K562 (cell line): ENCODE measurements around the gene HSBP1L1. TPM values are rescaled to one million over a fixed set of nuclear protein-coding genes. Genes with fewer than 3 reads are reported as not detected.

Source experiments
- ATAC-seq: fragments of 200-7000 bp; cut with Tn5 transposase; 3 replicates; pipeline ENCODE4 v1.9.1; 2020; ENCODE audit warnings: moderate library complexity
- BruUV-seq: library from RNA; stranded (reverse); fragments of 400-500 nt; replicated peaks from 2 replicates; lab custom pipeline; 2021; lab: Mats Ljungman, UMichigan
- CTCF ChIA-PET: fragments of 300-600 bp; formaldehyde crosslinking; extraction: SDS; loops from one replicate; lab custom pipeline; 2021; ENCODE audit warnings: low intra/inter-chr PET ratio; lab: Yijun Ruan, JAX
- POLR2A ChIA-PET: fragments of 300-600, 350-650 bp; sonication (Branson Sonifier 250); formaldehyde crosslinking; extraction: SDS; loops from one replicate; lab custom pipeline; 2021; ENCODE audit warnings: antibody characterized with exemption, inconsistent platforms; lab: Yijun Ruan, JAX
- DNase-seq, 4 experiments: peaks; one replicate each; pipeline versions ENCODE4 v3.0.0 to v3.0.0-alpha.2; 2011 to 2018; ENCODE audit warnings: low spot score in 3 of 4, mixed read lengths in 3 of 4; ENCODE audit errors: extremely low read depth in 1 of 4
- FAIRE-seq: peaks from 2 replicates; lab custom pipeline; 2011; peaks lifted over from hg19 to GRCh38; lab: Jason Lieb, UNC
- H2AFZ ChIP-seq: 2 replicates; pipeline ENCODE4 v1.6.0; 2011; ENCODE audit warnings: low read depth, low read length, control low read depth, inconsistent platforms
- H3K27ac ChIP-seq: fragments of 200-600 bp; 3 replicates; pipeline ENCODE4 v1.8.0; 2011; ENCODE audit warnings: low read depth, mild to moderate bottlenecking, control low read depth, inconsistent platforms, low read length, moderate library complexity, mixed read lengths; ENCODE audit errors: extremely low read depth
- H3K27me3 ChIP-seq, 2 experiments: fragments of 300-600 bp in 1 of 2; 2 replicates in 1 of 2; 3 replicates in 1 of 2; pipeline versions ENCODE4 v1.6.0 to v1.8.0; 2011; ENCODE audit warnings: inconsistent platforms in 2 of 2, low read length in 2 of 2, mild to moderate bottlenecking in 1 of 2, mixed read lengths in 1 of 2, moderate library complexity in 1 of 2; ENCODE audit not compliant: control insufficient read depth in 2 of 2, insufficient read depth in 2 of 2
- H3K36me3 ChIP-seq: fragments of 300-600 bp; 3 replicates; pipeline ENCODE4 v1.8.0; 2011; ENCODE audit warnings: mild to moderate bottlenecking, low read length, inconsistent platforms; ENCODE audit not compliant: control insufficient read depth, insufficient read depth
- H3K4me1 ChIP-seq, 2 experiments: fragments of 200-600 bp in 1 of 2; replicated peaks in 1 of 2; 2 replicates in 1 of 2; 3 replicates in 1 of 2; pipeline versions ENCODE4 v1.5.1 to v1.8.0; 2011; ENCODE audit warnings: inconsistent platforms in 2 of 2, low read length in 2 of 2, mild to moderate bottlenecking in 1 of 2, mixed read lengths in 1 of 2, moderate library complexity in 1 of 2; ENCODE audit not compliant: control insufficient read depth in 2 of 2, insufficient read depth in 2 of 2
- H3K4me2 ChIP-seq: 2 replicates; pipeline ENCODE4 v1.6.1; 2011; ENCODE audit warnings: low read length, control low read depth, inconsistent platforms, mixed read lengths; ENCODE audit not compliant: insufficient read depth
- H3K4me3 ChIP-seq: fragments of 200-600 bp; sonication (generic), shearing (Covaris generic); 2 replicates; pipeline ENCODE4 v1.5.1; 2016; ENCODE audit warnings: control low read depth, inconsistent platforms
- H3K79me2 ChIP-seq: fragments of 200-600 bp; 3 replicates; pipeline ENCODE4 v1.8.0; 2011; ENCODE audit warnings: low read length, inconsistent platforms; ENCODE audit not compliant: control insufficient read depth, insufficient read depth
- H3K9ac ChIP-seq, 2 experiments: 2 replicates each; pipeline versions ENCODE4 v1.6.0 to v1.6.1; 2011; ENCODE audit warnings: low read depth in 2 of 2, low read length in 2 of 2, control low read depth in 1 of 2, inconsistent platforms in 1 of 2, mild to moderate bottlenecking in 1 of 2, mixed read lengths in 1 of 2; ENCODE audit not compliant: insufficient read depth in 1 of 2
- H3K9me1 ChIP-seq: one replicate; pipeline ENCODE4 v1.6.0; 2011; ENCODE audit warnings: inconsistent platforms, mild to moderate bottlenecking, low read length, moderate library complexity; ENCODE audit not compliant: control insufficient read depth, insufficient read depth
- H3K9me3 ChIP-seq: replicated peaks from 2 replicates; pipeline ENCODE4 v1.5.1; 2011; ENCODE audit warnings: low read depth, low read length, inconsistent platforms; ENCODE audit not compliant: control insufficient read depth, insufficient read depth
- H4K20me1 ChIP-seq: replicated peaks from 2 replicates; pipeline ENCODE4 v1.6.1; 2011; ENCODE audit warnings: low read length, inconsistent platforms, mixed read lengths; ENCODE audit not compliant: control insufficient read depth, insufficient read depth
- BDP1 ChIP-seq: IDR thresholded peaks from 3 replicates; pipeline ENCODE4 v1.6.1; 2011; ENCODE audit not compliant: insufficient read length, insufficient read depth
- CEBPB ChIP-seq: fragments of 450-650 bp; IDR thresholded peaks from 2 replicates; pipeline ENCODE4 v1.6.1; 2016; ENCODE audit warnings: missing genetic modification characterization, missing compliant biosample characterization
- FOXA1 ChIP-seq: fragments of 450-650 bp; IDR thresholded peaks from 2 replicates; pipeline ENCODE4 v1.6.1; 2016; ENCODE audit warnings: mild to moderate bottlenecking, borderline replicate concordance
- HDAC8 ChIP-seq: fragments of 450-650 bp; IDR thresholded peaks from 2 replicates; pipeline ENCODE4 v1.6.1; 2016; ENCODE audit warnings: mild to moderate bottlenecking, missing genetic modification characterization, moderate library complexity, missing compliant biosample characterization
- HNRNPH1 ChIP-seq: fragments of 200-400 bp; formaldehyde crosslinking; optimal IDR thresholded peaks from 2 replicates; pipeline ENCODE3; 2017; ENCODE audit warnings: low read depth, mild to moderate bottlenecking, low read length, moderate library complexity
- HNRNPUL1 ChIP-seq: fragments of 200-400 bp; formaldehyde crosslinking; IDR thresholded peaks from 2 replicates; pipeline ENCODE4 v1.6.1; 2017; ENCODE audit warnings: low read length
- MED1 ChIP-seq: sonication (generic); formaldehyde crosslinking; IDR thresholded peaks from 2 replicates; pipeline ENCODE4 v1.8.1; 2023; ENCODE audit warnings: missing genetic modification reagents, borderline replicate concordance
- TCFL5 ChIP-seq: fragments of 250-450 bp; sonication (Bioruptor Pico); conservative IDR thresholded peaks from 2 replicates; pipeline ENCODE4 v1.6.1; 2021; ENCODE audit warnings: mild to moderate bottlenecking, moderate library complexity, matching md5 sums
- ZBTB33 ChIP-seq: sonication (generic); formaldehyde crosslinking; IDR thresholded peaks from 2 replicates; pipeline ENCODE4 v1.8.1; 2023; ENCODE audit warnings: mild to moderate bottlenecking, missing genetic modification reagents
- ZKSCAN3 ChIP-seq: fragments of 250-450 bp; sonication (Bioruptor Pico); IDR thresholded peaks from 2 replicates; pipeline ENCODE4 v1.4.0; 2020
- WGBS: fragments of 100-300 bp; shearing (Covaris generic); methylation state at CpG from one replicate; pipeline ENCODE4 v1.1.6; 2016; ENCODE audit warnings: low coverage, mixed read lengths; ENCODE audit not compliant: insufficient coverage; ENCODE audit errors: missing lambda C conversion rate; 5-methylcytosine and 5-hydroxymethylcytosine counted together
- in situ Hi-C: fragments of 300-500 bp; cut with MboI; formaldehyde crosslinking; loops from 4 replicates; pipeline ENCODE4 v1.15.0; 2018; ENCODE audit warnings: inconsistent platforms, mixed read lengths
- intact Hi-C: fragments of 100-400 bp; cut with micrococcal nuclease; formaldehyde crosslinking; loops from 2 replicates; pipeline ENCODE4 v1.14.2; 2022
- polyA plus RNA-seq, 8 experiments: library from polyadenylated mRNA; depleted of rRNA in 4 of 8; stranded (reverse) in 5 of 8; unstranded in 3 of 8; fragments of >200 nt; fragmentation: Nextera tagmentation in 2 of 8; fragmentation: Illumina TruSeq in 1 of 8; extraction: Ambion mirVana in 2 of 8; extraction: Trizol in 1 of 8; gene quantifications; 2 replicates each; pipeline versions ENCODE4 v1.2.1 to v1.2.3, GENCODE V29; 2011 to 2014; ENCODE audit warnings: inconsistent platforms in 1 of 8, missing spikeins in 1 of 8
- total RNA-seq, 7 experiments: library from RNA; depleted of rRNA in 6 of 7; stranded (reverse); fragments of >200 nt in 6 of 7; fragmentation: Illumina TruSeq in 2 of 7; extraction: Trizol in 2 of 7; gene quantifications; 2 replicates each; pipeline versions ENCODE4 v1.2.1 to v1.2.3, GENCODE V29; 2011 to 2021; ENCODE audit warnings: low replicate concordance in 1 of 7
- TF ChIP-seq, protein P1 (sequence below): fragments of 250-450 bp; sonication (Bioruptor Pico); IDR thresholded peaks from 2 replicates; pipeline ENCODE4 v1.5.0; 2021; ENCODE audit warnings: mild to moderate bottlenecking, moderate library complexity
- TF ChIP-seq, protein P2 (sequence below): fragments of 450-650 bp; formaldehyde crosslinking; IDR thresholded peaks from 2 replicates; pipeline ENCODE4 v1.4.0; 2022; ENCODE audit warnings: missing genetic modification characterization

Gene HSBP1L1
- total and polyA plus RNA-seq, 9 of the 15 experiments (the other 6 are each of a cell fraction or from before 2014, with no cell fraction given), result 0.24 to 0.36 TPM; not detected in 7

DNA sequence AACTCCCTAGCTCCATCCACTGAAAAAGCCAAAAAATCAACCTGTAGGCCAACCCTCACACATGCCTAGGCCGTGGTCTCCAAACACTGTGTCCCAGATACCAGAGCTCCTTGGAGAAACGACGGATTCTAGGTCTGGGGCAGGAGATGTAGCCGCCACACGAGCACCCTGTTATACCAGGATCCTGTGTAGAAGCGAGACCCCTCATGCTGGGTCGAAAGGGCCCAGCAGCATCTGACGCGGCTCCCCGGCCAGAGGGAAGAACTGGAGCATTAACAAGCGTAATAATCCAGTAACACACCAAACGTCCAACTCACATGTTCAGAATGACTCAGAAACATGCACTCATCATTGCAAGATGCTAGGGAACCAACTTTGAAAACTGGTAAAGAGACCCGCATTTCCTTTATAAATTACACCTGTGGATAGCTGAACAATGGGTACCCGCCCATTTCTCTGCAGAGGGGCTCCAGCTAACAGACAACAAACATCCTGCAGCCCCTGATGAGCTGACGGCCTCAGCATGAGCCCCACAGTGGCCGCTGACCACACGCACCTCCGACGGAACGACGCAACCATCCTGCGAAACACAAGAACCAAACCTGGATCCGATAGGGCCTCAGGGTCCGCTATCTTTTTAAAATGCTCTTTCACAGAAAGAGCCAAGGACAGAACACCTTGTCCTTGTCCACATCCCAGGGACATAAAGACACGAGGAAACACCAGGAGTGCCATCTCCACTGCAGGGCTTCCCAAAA is 27.2 kb upstream of the HSBP1L1 start:
- intact Hi-C loops, result no loop called here
- no peaks in the 10 kb centered on the region for H3K9me1 ChIP-seq
- 77% methylated on average over 11 of the region's 25 CpGs for WGBS
- H3K4me2 ChIP-seq, result no peak overlapping the region
- ChIA-PET POLR2A (interaction anchor here (0.9 kb wide), 1 partner anchor 11 kb away, joined by 3 read pairs; no protein-coding TSS in a partner anchor), CTCF (no interaction called here)
- peaks cover 3% of the 10 kb centered on the region; the same call in 1 of the 3 replicates for H3K36me3 ChIP-seq
- no peak overlapping the region for H3K4me3 ChIP-seq
- peaks cover 1% of the 10 kb centered on the region; the same call in 1 of the 2 replicates for H3K9me3 ChIP-seq
- no peaks in the 10 kb centered on the region for H3K79me2 ChIP-seq
- no peaks in the 10 kb centered on the region; the same call in 1 of the 2 replicates for H4K20me1 ChIP-seq
- H2AFZ ChIP-seq, result no peak overlapping the region
- FAIRE-seq, result no peak
- in situ Hi-C loops, result no loop called here
- TF ChIP-seq MED1 (CRISPR knock-in tag) (no peak), HNRNPUL1 (no peak), CEBPB (tag) (no peak), BDP1 (no peak), ZKSCAN3 (CRISPR knock-in tag) (no peak), ZBTB33 (CRISPR knock-in tag) (no peak), FOXA1 (no peak), HDAC8 (tag) (no peak), HNRNPH1 (no peak), TCFL5 (CRISPR knock-in tag) (no peak)
- TF ChIP-seq, protein P1, sequence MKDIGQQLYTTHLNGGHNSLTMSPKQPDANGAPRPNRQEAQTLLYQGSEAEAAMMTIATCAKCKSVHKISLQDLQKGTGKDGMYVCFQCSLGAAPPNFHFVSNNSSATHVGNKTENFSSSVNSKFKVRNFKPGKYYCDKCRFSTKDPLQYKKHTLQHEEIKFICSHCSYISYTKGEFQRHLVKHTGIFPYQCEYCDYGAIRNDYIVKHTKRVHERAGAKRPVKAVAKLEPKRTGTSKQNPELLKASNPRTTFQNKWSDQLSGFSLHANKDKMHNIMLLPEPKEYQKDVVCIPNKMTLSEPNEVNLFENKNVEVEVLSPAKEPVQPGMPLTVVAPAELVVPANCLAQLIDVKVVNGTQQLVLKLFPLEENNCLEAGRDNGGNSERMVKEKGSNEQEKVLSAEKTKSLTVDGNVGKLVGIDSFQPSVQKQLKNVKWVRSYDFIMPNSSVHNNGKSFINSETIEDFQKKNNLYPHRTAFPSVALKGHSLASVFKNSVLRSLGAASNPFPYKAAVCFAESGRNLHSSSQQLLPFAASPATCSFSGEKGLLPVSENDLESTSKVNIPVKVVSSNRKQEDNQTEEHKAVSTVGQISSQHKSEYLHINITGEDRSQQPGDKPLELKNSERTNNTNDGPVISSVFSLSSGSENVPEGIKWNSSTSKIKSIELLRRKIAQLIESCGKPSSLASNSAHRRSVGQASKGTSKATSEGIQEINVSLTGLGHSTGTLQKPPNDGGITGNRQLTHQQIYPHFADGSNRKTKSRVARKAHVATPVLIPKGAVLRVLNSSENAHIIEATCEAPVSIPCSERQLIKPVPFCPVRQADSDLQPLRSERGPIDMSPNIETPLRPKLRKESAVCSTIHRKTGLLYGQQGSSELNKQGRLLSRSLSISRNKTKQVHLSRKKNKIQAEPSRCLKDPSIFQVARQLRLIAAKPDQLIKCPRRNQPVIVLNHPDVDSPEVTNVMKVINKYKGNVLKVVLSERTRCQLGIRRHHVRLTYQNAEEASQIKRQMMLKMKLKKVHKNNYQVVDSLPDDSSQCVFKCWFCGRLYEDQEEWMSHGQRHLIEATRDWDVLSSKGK, result no peak
- TF ChIP-seq, protein P2, sequence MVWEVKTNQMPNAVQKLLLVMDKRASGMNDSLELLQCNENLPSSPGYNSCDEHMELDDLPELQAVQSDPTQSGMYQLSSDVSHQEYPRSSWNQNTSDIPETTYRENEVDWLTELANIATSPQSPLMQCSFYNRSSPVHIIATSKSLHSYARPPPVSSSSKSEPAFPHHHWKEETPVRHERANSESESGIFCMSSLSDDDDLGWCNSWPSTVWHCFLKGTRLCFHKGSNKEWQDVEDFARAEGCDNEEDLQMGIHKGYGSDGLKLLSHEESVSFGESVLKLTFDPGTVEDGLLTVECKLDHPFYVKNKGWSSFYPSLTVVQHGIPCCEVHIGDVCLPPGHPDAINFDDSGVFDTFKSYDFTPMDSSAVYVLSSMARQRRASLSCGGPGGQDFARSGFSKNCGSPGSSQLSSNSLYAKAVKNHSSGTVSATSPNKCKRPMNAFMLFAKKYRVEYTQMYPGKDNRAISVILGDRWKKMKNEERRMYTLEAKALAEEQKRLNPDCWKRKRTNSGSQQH (CRISPR knock-in tag), result no peak
- no peaks in the 10 kb centered on the region for H3K27me3 ChIP-seq
- no peak for ATAC-seq
- DNase-seq, result no peak
- H3K4me1 ChIP-seq, result peaks cover 0 to 6% of the 10 kb centered on the region in 2 experiments; a peak in 2 of 5 replicates
- H3K27ac ChIP-seq, result no peak overlapping the region
- no peak overlapping the region for H3K9ac ChIP-seq
- no TSS peak for BruUV-seq
